DMS 273 treated with DMSO at 0.1 percent for 48 hours (cell line): ENCODE measurements around the gene NFE2.
"Not testable (repeated sequence)": the region's sequence is repeated elsewhere in the genome, so short reads cannot be mapped to it uniquely, and the experiment has no call there.

Source experiments
- DNase-seq: peaks from one replicate; lab custom pipeline; 2025; lab: John Stamatoyannopoulos, UW

NFE2 gene

GRCh38 chr12:54306925-54307741 lies 6.3 kb upstream of the NFE2 start:
- no peak for DNase-seq

- no peak for DNase-seq
These were observed 3.5 kb upstream of the NFE2 start for GRCh38 chr12:54304187-54304810.

- no peak for DNase-seq
These were observed 2.8 kb upstream of the NFE2 start for GRCh38 chr12:54303640-54304039.

- no peak for DNase-seq
These were observed 723 bp upstream of the NFE2 start for GRCh38 chr12:54301428-54302048.

GRCh38 chr12:54300225-54300731 lies 537 bp downstream of the NFE2 start:
- no peak for DNase-seq

GRCh38 chr12:54299515-54300224 lies 1.1 kb downstream of the NFE2 start:
- DNase-seq, result no peak

- DNase-seq, result no peak
These were observed 1.9 kb downstream of the NFE2 start for GRCh38 chr12:54298904-54299303.

- DNase-seq, result no peak
These were observed 4.3 kb downstream of the NFE2 start for GRCh38 chr12:54296393-54297099.

GRCh38 chr12:54294953-54295566 lies 5.8 kb downstream of the NFE2 start:
- no peak for DNase-seq

GRCh38 chr12:54294152-54294952 lies 6.5 kb downstream of the NFE2 start:
- no peak for DNase-seq

- no peak for DNase-seq
These were observed 7.9 kb downstream of the NFE2 start for GRCh38 chr12:54292931-54293241.

- no peak for DNase-seq
These were observed 8.5 kb downstream of the NFE2 start for GRCh38 chr12:54292083-54292930.

- DNase-seq, result peak; percentile 63
These were observed 13.3 kb downstream of the NFE2 start for GRCh38 chr12:54287261-54288157.

- DNase-seq, result no peak
These were observed 14.5 kb downstream of the NFE2 start for GRCh38 chr12:54286042-54287030.

GRCh38 chr12:54285150-54286041 lies 15.4 kb downstream of the NFE2 start:
- no peak for DNase-seq

GRCh38 chr12:54284070-54284780 lies 16.6 kb downstream of the NFE2 start:
- DNase-seq, result not testable (repeated sequence)
